Activated CD4-positive, CD25-positive, alpha-beta regulatory T cell (primary cell): ENCODE results near the gene BMP10.

Experiments
- DNase-seq, 4 experiments: peaks; one replicate each; lab custom pipeline; 2025; lab: John Stamatoyannopoulos, UW

The BMP10 gene

GRCh38 chr2:68850524-68850923, 20.7 kb downstream of the BMP10 start:
- DNase-seq: no peak

- DNase-seq: no peak
These were observed 21.6 kb downstream of the BMP10 start for GRCh38 chr2:68849579-68850030.

GRCh38 chr2:68847751-68848150, 23.4 kb downstream of the BMP10 start:
- DNase-seq: no peak

GRCh38 chr2:68846091-68846490, 25.1 kb downstream of the BMP10 start:
- no peak for DNase-seq

GRCh38 chr2:68845043-68845442, 26.2 kb downstream of the BMP10 start:
- DNase-seq: no peak

GRCh38 chr2:68839260-68839833, 31.9 kb downstream of the BMP10 start:
- DNase-seq: no peak

GRCh38 chr2:68838641-68839040, 32.6 kb downstream of the BMP10 start:
- DNase-seq: no peak

GRCh38 chr2:68837861-68838341, 33.3 kb downstream of the BMP10 start:
- DNase-seq: no peak

GRCh38 chr2:68837164-68837860, 33.9 kb downstream of the BMP10 start:
- peak; percentile 12 to 35 (median 23) for DNase-seq

- no peak for DNase-seq
These were observed 35.6 kb downstream of the BMP10 start for GRCh38 chr2:68835621-68836020.

- no peak for DNase-seq
These were observed 36.3 kb downstream of the BMP10 start for GRCh38 chr2:68834737-68835376.

GRCh38 chr2:68833162-68833561, 38.0 kb downstream of the BMP10 start:
- DNase-seq: no peak

GRCh38 chr2:68832233-68832869, 38.8 kb downstream of the BMP10 start:
- no peak for DNase-seq

GRCh38 chr2:68831686-68832232, 39.4 kb downstream of the BMP10 start:
- DNase-seq: no peak

GRCh38 chr2:68829749-68830148, 41.4 kb downstream of the BMP10 start:
- no peak for DNase-seq

- peak in 2 of 4 experiments; percentile 13 to 36 for DNase-seq
These were observed 42.1 kb downstream of the BMP10 start for GRCh38 chr2:68828887-68829708.

GRCh38 chr2:68827666-68828065, 43.5 kb downstream of the BMP10 start:
- no peak for DNase-seq

- DNase-seq: no peak
These were observed 45.3 kb downstream of the BMP10 start for GRCh38 chr2:68825866-68826265.

GRCh38 chr2:68824831-68825230, 46.4 kb downstream of the BMP10 start:
- DNase-seq: no peak

- no peak for DNase-seq
These were observed 48.9 kb downstream of the BMP10 start for GRCh38 chr2:68822207-68822872.

GRCh38 chr2:68819556-68819955, 51.6 kb downstream of the BMP10 start:
- DNase-seq: no peak
